WTC11 (cell line): Measurements from ENCODE around the gene LMLN. TPM values are rescaled to one million over a fixed set of nuclear protein-coding genes. Genes with fewer than 3 reads are reported as not detected.

Experiments
- ATAC-seq: fragments of 200-7000 bp; cut with Tn5 transposase; 2 replicates; pipeline ENCODE4 v1.10.0; 2021; ENCODE audit warnings: mild to moderate bottlenecking, moderate library complexity
- CTCF ChIA-PET: fragments of 300-600 bp; sonication (Branson Sonifier 250); formaldehyde crosslinking; loops from one replicate; lab custom pipeline; 2021; ENCODE audit warnings: antibody characterized with exemption; lab: Charles Lee
- POLR2A ChIA-PET: fragments of 350-600 bp; sonication (Branson Sonifier 250); formaldehyde crosslinking; loops from one replicate; lab custom pipeline; 2021; ENCODE audit warnings: antibody characterized with exemption; lab: Charles Lee
- DNase-seq: peaks from one replicate; pipeline ENCODE4 v3.0.0; 2021; ENCODE audit warnings: low spot score
- H3K27ac Mint-ChIP-seq: 2 replicates; pipeline ENCODE4 v1.8.0; 2021; ENCODE audit warnings: mixed read lengths
- H3K27me3 Mint-ChIP-seq: 2 replicates; pipeline ENCODE4 v1.8.0; 2021; ENCODE audit warnings: low read depth, mild to moderate bottlenecking, moderate library complexity, mixed read lengths
- H3K36me3 Mint-ChIP-seq: 2 replicates; pipeline ENCODE4 v1.8.0; 2021; ENCODE audit warnings: mixed read lengths
- H3K4me1 Mint-ChIP-seq: 2 replicates; pipeline ENCODE4 v1.8.0; 2022; ENCODE audit warnings: mixed read lengths
- H3K4me3 Mint-ChIP-seq: 2 replicates; pipeline ENCODE4 v1.8.0; 2021; ENCODE audit warnings: mild to moderate bottlenecking, moderate library complexity, mixed read lengths
- H3K9me3 Mint-ChIP-seq: 2 replicates; pipeline ENCODE4 v1.8.0; 2021; ENCODE audit warnings: mixed read lengths
- CREB1 ChIP-seq: sonication (generic); formaldehyde crosslinking; IDR thresholded peaks from 2 replicates; pipeline ENCODE4 v1.8.0; 2023; ENCODE audit warnings: mild to moderate bottlenecking, missing genetic modification reagents
- ELF4 ChIP-seq: sonication (generic); formaldehyde crosslinking; IDR thresholded peaks from 2 replicates; pipeline ENCODE4 v1.8.1; 2022; ENCODE audit warnings: low read depth, mild to moderate bottlenecking, moderate library complexity, missing genetic modification reagents
- ESRRA ChIP-seq: sonication (generic); formaldehyde crosslinking; IDR thresholded peaks from 2 replicates; pipeline ENCODE4 v1.8.1; 2022; ENCODE audit warnings: mild to moderate bottlenecking, missing genetic modification reagents, borderline replicate concordance
- GRHL2 ChIP-seq: fragments of 250-450 bp; sonication (Bioruptor Pico); IDR thresholded peaks from 2 replicates; pipeline ENCODE4 v1.8.0; 2022; ENCODE audit warnings: mild to moderate bottlenecking, moderate library complexity; ENCODE audit not compliant: insufficient replicate concordance, severe bottlenecking
- JUN ChIP-seq: sonication (generic); formaldehyde crosslinking; IDR thresholded peaks from 2 replicates; pipeline ENCODE4 v1.8.0; 2023; ENCODE audit warnings: mild to moderate bottlenecking, missing genetic modification reagents
- NR1H2 ChIP-seq: sonication (generic); formaldehyde crosslinking; IDR thresholded peaks from 2 replicates; pipeline ENCODE4 v1.9.0; 2021; ENCODE audit warnings: mild to moderate bottlenecking, moderate library complexity, missing genetic modification reagents
- SMAD3 ChIP-seq: sonication (generic); formaldehyde crosslinking; IDR thresholded peaks from 2 replicates; pipeline ENCODE4 v1.8.0; 2022; ENCODE audit warnings: missing genetic modification reagents, mild to moderate bottlenecking, borderline replicate concordance
- SMAD4 ChIP-seq: sonication (generic); formaldehyde crosslinking; IDR thresholded peaks from 2 replicates; pipeline ENCODE4 v1.8.0; 2022; ENCODE audit warnings: mild to moderate bottlenecking, missing genetic modification reagents
- TCF7 ChIP-seq: sonication (generic); formaldehyde crosslinking; IDR thresholded peaks from 2 replicates; pipeline ENCODE4 v1.8.0; 2022; ENCODE audit warnings: mild to moderate bottlenecking, low read depth, missing genetic modification reagents, moderate library complexity
- TEAD1 ChIP-seq: sonication (generic); formaldehyde crosslinking; IDR thresholded peaks from 2 replicates; pipeline ENCODE4 v1.8.0; 2022; ENCODE audit warnings: mild to moderate bottlenecking, missing genetic modification reagents
- TEAD4 ChIP-seq: sonication (generic); formaldehyde crosslinking; IDR thresholded peaks from 2 replicates; pipeline ENCODE4 v1.8.0; 2022; ENCODE audit warnings: mild to moderate bottlenecking, missing genetic modification reagents
- ZNF317 ChIP-seq: sonication (generic); formaldehyde crosslinking; IDR thresholded peaks from 2 replicates; pipeline ENCODE4 v1.8.1; 2023; ENCODE audit warnings: low read depth, mild to moderate bottlenecking, moderate library complexity, missing genetic modification reagents, borderline replicate concordance
- total RNA-seq: library from RNA; stranded (reverse); gene quantifications from 3 replicates; pipeline ENCODE4 v1.2.3, GENCODE V29; 2021
- TF ChIP-seq, protein P1 (sequence below): sonication (generic); formaldehyde crosslinking; IDR thresholded peaks from 2 replicates; pipeline ENCODE4 v1.8.1; 2023; ENCODE audit warnings: mild to moderate bottlenecking, missing genetic modification reagents, moderate library complexity
- TF ChIP-seq, protein P2 (sequence below): sonication (generic); formaldehyde crosslinking; IDR thresholded peaks from 2 replicates; pipeline ENCODE4 v1.8.1; 2023; ENCODE audit warnings: mild to moderate bottlenecking, missing genetic modification reagents
- TF ChIP-seq, protein P3 (sequence below): fragments of 250-450 bp; sonication (Bioruptor Pico); IDR thresholded peaks from 2 replicates; pipeline ENCODE4 v1.8.0; 2021; ENCODE audit warnings: mild to moderate bottlenecking
- TF ChIP-seq, protein P4 (sequence below): sonication (generic); formaldehyde crosslinking; IDR thresholded peaks from 2 replicates; pipeline ENCODE4 v1.8.1; 2023; ENCODE audit warnings: mild to moderate bottlenecking, missing genetic modification reagents, borderline replicate concordance
- TF ChIP-seq, protein P5 (sequence below): fragments of 250-450 bp; sonication (Bioruptor Pico); IDR thresholded peaks from 2 replicates; pipeline ENCODE4 v1.9.0; 2021; ENCODE audit warnings: mild to moderate bottlenecking, borderline replicate concordance
- TF ChIP-seq, protein P6 (sequence below): sonication (generic); formaldehyde crosslinking; IDR thresholded peaks from 2 replicates; pipeline ENCODE4 v1.8.1; 2022; ENCODE audit warnings: low read depth, mild to moderate bottlenecking, moderate library complexity, missing genetic modification reagents, borderline replicate concordance

Gene LMLN
- total RNA-seq, 1 experiment from 2014 or later = 5.2 TPM

DNA sequence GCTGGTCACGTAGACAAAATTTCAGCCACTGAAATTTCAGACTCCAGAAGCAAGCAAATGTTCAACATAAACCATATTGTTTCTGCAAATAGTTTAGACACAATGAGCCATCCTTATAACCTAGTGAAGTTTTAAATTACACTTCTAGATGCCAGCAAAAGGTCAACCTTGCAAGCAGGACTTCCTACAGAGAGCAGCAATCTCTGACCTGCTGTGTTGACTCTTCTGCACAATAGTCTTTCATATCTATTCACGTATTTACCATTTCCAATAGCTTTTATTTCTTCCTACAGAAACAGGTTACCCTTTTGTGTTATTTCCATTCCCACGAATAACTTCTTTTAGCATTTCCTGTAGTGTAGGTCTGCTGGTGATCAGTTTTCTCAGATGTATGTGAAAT, 10.6 kb downstream of the LMLN start:
- no peaks in the 10 kb centered on the region for H3K4me1 Mint-ChIP-seq
- POLR2A ChIA-PET = no interaction called here
- DNase-seq (no peak), ATAC-seq (no peak)
- TF ChIP-seq SMAD3 (no peak), ESRRA (no peak), SMAD4 (no peak), TEAD4 (no peak), ZNF317 (CRISPR knock-in tag) (no peak), TEAD1 (no peak), GRHL2 (CRISPR knock-in tag) (no peak), NR1H2 (no peak), JUN (CRISPR knock-in tag) (no peak), TCF7 (CRISPR knock-in tag) (no peak), ELF4 (no peak), CREB1 (CRISPR knock-in tag) (no peak)
- TF ChIP-seq, protein P1, sequence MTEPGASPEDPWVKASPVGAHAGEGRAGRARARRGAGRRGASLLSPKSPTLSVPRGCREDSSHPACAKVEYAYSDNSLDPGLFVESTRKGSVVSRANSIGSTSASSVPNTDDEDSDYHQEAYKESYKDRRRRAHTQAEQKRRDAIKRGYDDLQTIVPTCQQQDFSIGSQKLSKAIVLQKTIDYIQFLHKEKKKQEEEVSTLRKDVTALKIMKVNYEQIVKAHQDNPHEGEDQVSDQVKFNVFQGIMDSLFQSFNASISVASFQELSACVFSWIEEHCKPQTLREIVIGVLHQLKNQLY (CRISPR knock-in tag) = no peak
- TF ChIP-seq, protein P2, sequence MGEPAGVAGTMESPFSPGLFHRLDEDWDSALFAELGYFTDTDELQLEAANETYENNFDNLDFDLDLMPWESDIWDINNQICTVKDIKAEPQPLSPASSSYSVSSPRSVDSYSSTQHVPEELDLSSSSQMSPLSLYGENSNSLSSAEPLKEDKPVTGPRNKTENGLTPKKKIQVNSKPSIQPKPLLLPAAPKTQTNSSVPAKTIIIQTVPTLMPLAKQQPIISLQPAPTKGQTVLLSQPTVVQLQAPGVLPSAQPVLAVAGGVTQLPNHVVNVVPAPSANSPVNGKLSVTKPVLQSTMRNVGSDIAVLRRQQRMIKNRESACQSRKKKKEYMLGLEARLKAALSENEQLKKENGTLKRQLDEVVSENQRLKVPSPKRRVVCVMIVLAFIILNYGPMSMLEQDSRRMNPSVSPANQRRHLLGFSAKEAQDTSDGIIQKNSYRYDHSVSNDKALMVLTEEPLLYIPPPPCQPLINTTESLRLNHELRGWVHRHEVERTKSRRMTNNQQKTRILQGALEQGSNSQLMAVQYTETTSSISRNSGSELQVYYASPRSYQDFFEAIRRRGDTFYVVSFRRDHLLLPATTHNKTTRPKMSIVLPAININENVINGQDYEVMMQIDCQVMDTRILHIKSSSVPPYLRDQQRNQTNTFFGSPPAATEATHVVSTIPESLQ (CRISPR knock-in tag) = no peak
- TF ChIP-seq, protein P3, sequence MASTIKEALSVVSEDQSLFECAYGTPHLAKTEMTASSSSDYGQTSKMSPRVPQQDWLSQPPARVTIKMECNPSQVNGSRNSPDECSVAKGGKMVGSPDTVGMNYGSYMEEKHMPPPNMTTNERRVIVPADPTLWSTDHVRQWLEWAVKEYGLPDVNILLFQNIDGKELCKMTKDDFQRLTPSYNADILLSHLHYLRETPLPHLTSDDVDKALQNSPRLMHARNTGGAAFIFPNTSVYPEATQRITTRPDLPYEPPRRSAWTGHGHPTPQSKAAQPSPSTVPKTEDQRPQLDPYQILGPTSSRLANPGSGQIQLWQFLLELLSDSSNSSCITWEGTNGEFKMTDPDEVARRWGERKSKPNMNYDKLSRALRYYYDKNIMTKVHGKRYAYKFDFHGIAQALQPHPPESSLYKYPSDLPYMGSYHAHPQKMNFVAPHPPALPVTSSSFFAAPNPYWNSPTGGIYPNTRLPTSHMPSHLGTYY = no peak
- TF ChIP-seq, protein P4, sequence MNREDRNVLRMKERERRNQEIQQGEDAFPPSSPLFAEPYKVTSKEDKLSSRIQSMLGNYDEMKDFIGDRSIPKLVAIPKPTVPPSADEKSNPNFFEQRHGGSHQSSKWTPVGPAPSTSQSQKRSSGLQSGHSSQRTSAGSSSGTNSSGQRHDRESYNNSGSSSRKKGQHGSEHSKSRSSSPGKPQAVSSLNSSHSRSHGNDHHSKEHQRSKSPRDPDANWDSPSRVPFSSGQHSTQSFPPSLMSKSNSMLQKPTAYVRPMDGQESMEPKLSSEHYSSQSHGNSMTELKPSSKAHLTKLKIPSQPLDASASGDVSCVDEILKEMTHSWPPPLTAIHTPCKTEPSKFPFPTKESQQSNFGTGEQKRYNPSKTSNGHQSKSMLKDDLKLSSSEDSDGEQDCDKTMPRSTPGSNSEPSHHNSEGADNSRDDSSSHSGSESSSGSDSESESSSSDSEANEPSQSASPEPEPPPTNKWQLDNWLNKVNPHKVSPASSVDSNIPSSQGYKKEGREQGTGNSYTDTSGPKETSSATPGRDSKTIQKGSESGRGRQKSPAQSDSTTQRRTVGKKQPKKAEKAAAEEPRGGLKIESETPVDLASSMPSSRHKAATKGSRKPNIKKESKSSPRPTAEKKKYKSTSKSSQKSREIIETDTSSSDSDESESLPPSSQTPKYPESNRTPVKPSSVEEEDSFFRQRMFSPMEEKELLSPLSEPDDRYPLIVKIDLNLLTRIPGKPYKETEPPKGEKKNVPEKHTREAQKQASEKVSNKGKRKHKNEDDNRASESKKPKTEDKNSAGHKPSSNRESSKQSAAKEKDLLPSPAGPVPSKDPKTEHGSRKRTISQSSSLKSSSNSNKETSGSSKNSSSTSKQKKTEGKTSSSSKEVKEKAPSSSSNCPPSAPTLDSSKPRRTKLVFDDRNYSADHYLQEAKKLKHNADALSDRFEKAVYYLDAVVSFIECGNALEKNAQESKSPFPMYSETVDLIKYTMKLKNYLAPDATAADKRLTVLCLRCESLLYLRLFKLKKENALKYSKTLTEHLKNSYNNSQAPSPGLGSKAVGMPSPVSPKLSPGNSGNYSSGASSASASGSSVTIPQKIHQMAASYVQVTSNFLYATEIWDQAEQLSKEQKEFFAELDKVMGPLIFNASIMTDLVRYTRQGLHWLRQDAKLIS (CRISPR knock-in tag) = no peak
- TF ChIP-seq, protein P5, sequence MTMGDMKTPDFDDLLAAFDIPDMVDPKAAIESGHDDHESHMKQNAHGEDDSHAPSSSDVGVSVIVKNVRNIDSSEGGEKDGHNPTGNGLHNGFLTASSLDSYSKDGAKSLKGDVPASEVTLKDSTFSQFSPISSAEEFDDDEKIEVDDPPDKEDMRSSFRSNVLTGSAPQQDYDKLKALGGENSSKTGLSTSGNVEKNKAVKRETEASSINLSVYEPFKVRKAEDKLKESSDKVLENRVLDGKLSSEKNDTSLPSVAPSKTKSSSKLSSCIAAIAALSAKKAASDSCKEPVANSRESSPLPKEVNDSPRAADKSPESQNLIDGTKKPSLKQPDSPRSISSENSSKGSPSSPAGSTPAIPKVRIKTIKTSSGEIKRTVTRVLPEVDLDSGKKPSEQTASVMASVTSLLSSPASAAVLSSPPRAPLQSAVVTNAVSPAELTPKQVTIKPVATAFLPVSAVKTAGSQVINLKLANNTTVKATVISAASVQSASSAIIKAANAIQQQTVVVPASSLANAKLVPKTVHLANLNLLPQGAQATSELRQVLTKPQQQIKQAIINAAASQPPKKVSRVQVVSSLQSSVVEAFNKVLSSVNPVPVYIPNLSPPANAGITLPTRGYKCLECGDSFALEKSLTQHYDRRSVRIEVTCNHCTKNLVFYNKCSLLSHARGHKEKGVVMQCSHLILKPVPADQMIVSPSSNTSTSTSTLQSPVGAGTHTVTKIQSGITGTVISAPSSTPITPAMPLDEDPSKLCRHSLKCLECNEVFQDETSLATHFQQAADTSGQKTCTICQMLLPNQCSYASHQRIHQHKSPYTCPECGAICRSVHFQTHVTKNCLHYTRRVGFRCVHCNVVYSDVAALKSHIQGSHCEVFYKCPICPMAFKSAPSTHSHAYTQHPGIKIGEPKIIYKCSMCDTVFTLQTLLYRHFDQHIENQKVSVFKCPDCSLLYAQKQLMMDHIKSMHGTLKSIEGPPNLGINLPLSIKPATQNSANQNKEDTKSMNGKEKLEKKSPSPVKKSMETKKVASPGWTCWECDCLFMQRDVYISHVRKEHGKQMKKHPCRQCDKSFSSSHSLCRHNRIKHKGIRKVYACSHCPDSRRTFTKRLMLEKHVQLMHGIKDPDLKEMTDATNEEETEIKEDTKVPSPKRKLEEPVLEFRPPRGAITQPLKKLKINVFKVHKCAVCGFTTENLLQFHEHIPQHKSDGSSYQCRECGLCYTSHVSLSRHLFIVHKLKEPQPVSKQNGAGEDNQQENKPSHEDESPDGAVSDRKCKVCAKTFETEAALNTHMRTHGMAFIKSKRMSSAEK (CRISPR knock-in tag) = no peak
- TF ChIP-seq, protein P6, sequence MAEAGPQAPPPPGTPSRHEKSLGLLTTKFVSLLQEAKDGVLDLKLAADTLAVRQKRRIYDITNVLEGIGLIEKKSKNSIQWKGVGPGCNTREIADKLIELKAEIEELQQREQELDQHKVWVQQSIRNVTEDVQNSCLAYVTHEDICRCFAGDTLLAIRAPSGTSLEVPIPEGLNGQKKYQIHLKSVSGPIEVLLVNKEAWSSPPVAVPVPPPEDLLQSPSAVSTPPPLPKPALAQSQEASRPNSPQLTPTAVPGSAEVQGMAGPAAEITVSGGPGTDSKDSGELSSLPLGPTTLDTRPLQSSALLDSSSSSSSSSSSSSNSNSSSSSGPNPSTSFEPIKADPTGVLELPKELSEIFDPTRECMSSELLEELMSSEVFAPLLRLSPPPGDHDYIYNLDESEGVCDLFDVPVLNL (CRISPR knock-in tag) = no peak
- CTCF ChIA-PET = no interaction called here
- peaks cover 40% of the 10 kb centered on the region for H3K36me3 Mint-ChIP-seq
- peaks cover 4% of the 10 kb centered on the region for H3K27me3 Mint-ChIP-seq
- peaks cover 55% of the 10 kb centered on the region for H3K9me3 Mint-ChIP-seq
- no peak overlapping the region for H3K27ac Mint-ChIP-seq
- no peak overlapping the region for H3K4me3 Mint-ChIP-seq
